Kidney (tissue), 14 donors: ENCODE measurements around the gene FGF2. TPM values are rescaled to one million over a fixed set of nuclear protein-coding genes. Genes with fewer than 3 reads are reported as not detected.

Source experiments
- DNase-seq, 5 donors: peaks; one replicate each; pipeline ENCODE4 v3.0.0-alpha.2; 2013 to 2020
- FAIRE-seq: peaks from 2 replicates; lab custom pipeline; 2012; peaks lifted over from hg19 to GRCh38; lab: Jason Lieb, UNC
- H3K27ac ChIP-seq, 2 donors: one replicate each; pipeline ENCODE4 v1.7.0; 2013; ENCODE audit warnings: low read depth in 2 of 2, low read length in 2 of 2, inconsistent platforms in 1 of 2
- H3K27me3 ChIP-seq: one replicate; pipeline ENCODE4 v1.7.1; 2013; ENCODE audit warnings: low read length, inconsistent platforms; ENCODE audit not compliant: control insufficient read depth, insufficient read depth
- H3K36me3 ChIP-seq, 3 donors: one replicate each; pipeline versions ENCODE4 v1.7.0 to v1.7.1; 2013; ENCODE audit warnings: low read length in 3 of 3, control low read depth in 1 of 3, inconsistent platforms in 1 of 3; ENCODE audit not compliant: insufficient read depth in 3 of 3, control insufficient read depth in 2 of 3
- H3K4me1 ChIP-seq, 3 donors: one replicate each; pipeline versions ENCODE4 v1.7.0 to v1.7.1; 2013; ENCODE audit warnings: low read length in 3 of 3, inconsistent platforms in 1 of 3, low read depth in 1 of 3; ENCODE audit not compliant: control insufficient read depth in 2 of 3, insufficient read depth in 2 of 3
- H3K4me3 ChIP-seq, 3 donors: one replicate each; pipeline versions ENCODE4 v1.7.0 to v1.8.1; 2013; ENCODE audit warnings: low read length in 3 of 3, control low read depth in 1 of 3, inconsistent platforms in 1 of 3
- H3K9ac ChIP-seq, 3 donors: one replicate each; pipeline versions ENCODE4 v1.7.0 to v1.7.1; 2013; ENCODE audit warnings: low read length in 3 of 3, control low read depth in 1 of 3, inconsistent platforms in 1 of 3
- H3K9me3 ChIP-seq, 3 donors: one replicate each; pipeline versions ENCODE4 v1.7.0 to v1.7.1; 2013; ENCODE audit warnings: low read length in 3 of 3, control low read depth in 1 of 3, inconsistent platforms in 1 of 3; ENCODE audit not compliant: control insufficient read depth in 2 of 3, insufficient read depth in 1 of 3
- intact Hi-C: fragments of 100-400 bp; cut with DNase I; formaldehyde crosslinking; loops from one replicate; pipeline ENCODE4 v1.11.1; 2022
- polyA plus RNA-seq: library from polyadenylated mRNA; stranded (reverse); fragments of 350-450 nt; fragmentation: Illumina TruSeq; extraction: RNeasy Lipid Tissue Mini Kit (QIAGEN cat#74804); gene quantifications from one replicate; pipeline ENCODE4 v1.2.3, GENCODE V29; 2014; ENCODE audit warnings: low read depth, low replicate concordance; ENCODE audit not compliant: insufficient read depth
- total RNA-seq: library from RNA; stranded (reverse); fragmentation: NEBNext Ultra II Directional; extraction: Animal tissue kit (Norgen Biotek cat#: 25700); gene quantifications from one replicate; pipeline ENCODE4 v1.2.1, GENCODE V29; 2021
- TF ChIP-seq, protein P1 (sequence below): IDR thresholded peaks from 3 replicates; pipeline ENCODE4 v1.5.1; 2012; ENCODE audit warnings: mild to moderate bottlenecking, moderate library complexity, borderline replicate concordance; ENCODE audit not compliant: insufficient read depth; ENCODE audit errors: extremely low read depth
- donor health status: control.
- donor health status: control.
- donor health status: control.
- donor health status: control.
- donor health status: control.
- donor health status: DM: yes; HTN: yes; CAD: no.
- donor health status: Normal renal cell carcinoma (clear cell type).

FGF2 gene
- total and polyA plus RNA-seq, 2 donors from 2014 or later: 2.3 to 16.9 TPM

- Histone ChIP-seq H3K27me3 (no peaks in the 10 kb centered on the region), H3K36me3 (no peaks in the 10 kb centered on the region), H3K9me3 (no peaks in the 10 kb centered on the region), H3K27ac (peak within 1 kb of the TSS; percentile 48 to 75), H3K4me3 (peak within 1 kb of the TSS; percentile 82 to 95 (median 92)), H3K9ac (peak within 1 kb of the TSS; percentile 45 to 92 (median 84)), H3K4me1 (peaks cover 0 to 6% (median 3%) of the 10 kb centered on the region in 3 donors)
- intact Hi-C loops: no loop called here
- DNase-seq (peak; percentile 64 to 87 (median 81)), FAIRE-seq (no peak)
- TF ChIP-seq, protein P1, sequence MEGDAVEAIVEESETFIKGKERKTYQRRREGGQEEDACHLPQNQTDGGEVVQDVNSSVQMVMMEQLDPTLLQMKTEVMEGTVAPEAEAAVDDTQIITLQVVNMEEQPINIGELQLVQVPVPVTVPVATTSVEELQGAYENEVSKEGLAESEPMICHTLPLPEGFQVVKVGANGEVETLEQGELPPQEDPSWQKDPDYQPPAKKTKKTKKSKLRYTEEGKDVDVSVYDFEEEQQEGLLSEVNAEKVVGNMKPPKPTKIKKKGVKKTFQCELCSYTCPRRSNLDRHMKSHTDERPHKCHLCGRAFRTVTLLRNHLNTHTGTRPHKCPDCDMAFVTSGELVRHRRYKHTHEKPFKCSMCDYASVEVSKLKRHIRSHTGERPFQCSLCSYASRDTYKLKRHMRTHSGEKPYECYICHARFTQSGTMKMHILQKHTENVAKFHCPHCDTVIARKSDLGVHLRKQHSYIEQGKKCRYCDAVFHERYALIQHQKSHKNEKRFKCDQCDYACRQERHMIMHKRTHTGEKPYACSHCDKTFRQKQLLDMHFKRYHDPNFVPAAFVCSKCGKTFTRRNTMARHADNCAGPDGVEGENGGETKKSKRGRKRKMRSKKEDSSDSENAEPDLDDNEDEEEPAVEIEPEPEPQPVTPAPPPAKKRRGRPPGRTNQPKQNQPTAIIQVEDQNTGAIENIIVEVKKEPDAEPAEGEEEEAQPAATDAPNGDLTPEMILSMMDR: no peak
These were observed 95.6 kb downstream of the FGF2 start, which contains the start of gene NUDT6 for GRCh38 chr4:122921971-122922876. NUDT6 (minus strand) TSS chr4:122922597; CDS start chr4:122922572, 25 bp downstream.

DNA sequence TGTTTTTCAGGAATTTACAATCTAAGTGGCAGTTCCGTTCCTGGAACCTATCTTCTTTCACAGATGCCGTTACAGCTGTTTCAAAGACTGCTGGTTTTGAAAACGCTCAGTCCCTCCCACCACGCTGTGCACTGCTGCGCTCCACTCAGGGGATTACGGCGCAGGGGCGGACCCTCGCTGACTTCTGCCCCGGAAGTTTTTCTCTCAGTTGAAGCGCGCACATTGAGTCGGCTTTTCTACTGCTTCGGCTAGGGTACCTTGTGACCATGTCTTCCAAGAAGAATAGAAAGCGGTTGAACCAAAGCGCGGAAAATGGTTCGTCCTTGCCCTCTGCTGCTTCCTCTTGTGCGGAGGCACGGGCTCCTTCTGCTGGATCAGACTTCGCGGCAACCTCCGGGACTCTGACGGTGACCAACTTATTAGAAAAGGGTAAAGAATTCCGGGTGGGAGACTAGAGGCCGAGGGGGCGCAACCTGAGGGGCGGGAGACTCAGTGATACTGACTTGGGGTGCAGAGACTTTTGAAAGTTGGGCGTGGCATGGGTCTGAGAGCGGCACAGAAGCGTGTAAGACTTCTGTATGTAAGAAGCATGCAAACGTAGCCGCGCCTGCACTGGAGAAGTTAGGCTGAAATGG lies 96.4 kb downstream of the FGF2 start:
- intact Hi-C loops: no loop called here
- DNase-seq (peak; percentile 91 to 96 (median 91)), FAIRE-seq (no peak)
- Histone ChIP-seq H3K9ac (peak overlapping the region; percentile 45 to 92 (median 84)), H3K4me1 (peaks cover 0 to 6% (median 3%) of the 10 kb centered on the region in 3 donors), H3K4me3 (peak overlapping the region; percentile 82 to 95 (median 92)), H3K27ac (peak overlapping the region in 1 of 2 donors; percentile 48), H3K9me3 (no peaks in the 10 kb centered on the region), H3K36me3 (no peaks in the 10 kb centered on the region), H3K27me3 (no peaks in the 10 kb centered on the region)
- TF ChIP-seq, protein P1: no peak

DNA sequence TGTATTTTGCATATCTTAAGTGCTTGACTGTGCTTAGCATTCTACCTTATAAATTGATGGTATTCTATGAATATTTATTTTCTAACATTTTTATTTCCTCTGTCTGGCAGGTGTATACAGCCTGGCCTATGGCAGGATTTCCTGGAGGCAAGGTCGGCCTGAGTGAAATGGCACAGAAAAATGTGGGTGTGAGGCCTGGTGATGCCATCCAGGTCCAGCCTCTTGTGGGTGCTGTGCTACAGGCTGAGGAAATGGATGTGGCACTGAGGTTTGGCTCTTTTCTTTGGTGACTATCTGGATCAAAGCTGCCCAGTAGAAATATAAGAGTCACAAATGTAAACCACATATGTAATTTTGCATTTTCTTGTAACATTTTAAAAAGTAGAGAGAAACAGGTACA lies 102.3 kb downstream of the FGF2 start:
- no peak overlapping the region for H3K27ac ChIP-seq
- peaks cover 0 to 4% (median 3%) of the 10 kb centered on the region in 3 donors for H3K4me1 ChIP-seq
- TF ChIP-seq, protein P1: no peak
- FAIRE-seq: no peak
- no peak for DNase-seq
- no peaks in the 10 kb centered on the region for H3K9me3 ChIP-seq
- H3K9ac ChIP-seq: no peak overlapping the region
- intact Hi-C loops: no loop called here
- peaks cover 0 to 3% (median 3%) of the 10 kb centered on the region in 3 donors for H3K36me3 ChIP-seq
- no peak overlapping the region for H3K4me3 ChIP-seq
- H3K27me3 ChIP-seq: no peaks in the 10 kb centered on the region
